GM12872 (cell line): ENCODE data around the gene NDUFB10.

Source experiments
- TF ChIP-seq, protein P1 (sequence below): IDR thresholded peaks from 3 replicates; pipeline ENCODE4 v1.5.1; 2011; ENCODE audit warnings: low read depth, mild to moderate bottlenecking, low read length, moderate library complexity; ENCODE audit not compliant: insufficient read depth

The NDUFB10 gene

DNA sequence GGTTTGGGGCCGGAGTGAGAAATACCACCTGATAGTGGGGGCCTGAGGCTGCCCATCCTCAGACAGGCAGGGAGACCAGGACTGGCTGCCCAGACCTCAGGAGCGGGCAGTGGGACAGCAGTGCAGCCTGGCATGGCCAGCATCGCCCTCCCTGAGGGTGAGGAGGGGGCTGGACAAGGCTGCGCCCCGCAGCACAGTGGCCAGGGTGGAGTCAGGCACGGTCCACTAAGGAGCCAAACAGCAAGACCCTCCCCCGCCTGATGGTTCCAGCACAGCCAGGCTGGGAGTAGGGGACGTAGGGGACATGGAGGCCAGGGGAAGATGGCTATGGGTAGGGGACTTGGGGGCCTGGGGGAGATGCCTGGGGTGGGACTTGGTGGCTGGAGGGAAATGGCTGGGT is 47.0 kb downstream of the NDUFB10 start:
- TF ChIP-seq, protein P1, sequence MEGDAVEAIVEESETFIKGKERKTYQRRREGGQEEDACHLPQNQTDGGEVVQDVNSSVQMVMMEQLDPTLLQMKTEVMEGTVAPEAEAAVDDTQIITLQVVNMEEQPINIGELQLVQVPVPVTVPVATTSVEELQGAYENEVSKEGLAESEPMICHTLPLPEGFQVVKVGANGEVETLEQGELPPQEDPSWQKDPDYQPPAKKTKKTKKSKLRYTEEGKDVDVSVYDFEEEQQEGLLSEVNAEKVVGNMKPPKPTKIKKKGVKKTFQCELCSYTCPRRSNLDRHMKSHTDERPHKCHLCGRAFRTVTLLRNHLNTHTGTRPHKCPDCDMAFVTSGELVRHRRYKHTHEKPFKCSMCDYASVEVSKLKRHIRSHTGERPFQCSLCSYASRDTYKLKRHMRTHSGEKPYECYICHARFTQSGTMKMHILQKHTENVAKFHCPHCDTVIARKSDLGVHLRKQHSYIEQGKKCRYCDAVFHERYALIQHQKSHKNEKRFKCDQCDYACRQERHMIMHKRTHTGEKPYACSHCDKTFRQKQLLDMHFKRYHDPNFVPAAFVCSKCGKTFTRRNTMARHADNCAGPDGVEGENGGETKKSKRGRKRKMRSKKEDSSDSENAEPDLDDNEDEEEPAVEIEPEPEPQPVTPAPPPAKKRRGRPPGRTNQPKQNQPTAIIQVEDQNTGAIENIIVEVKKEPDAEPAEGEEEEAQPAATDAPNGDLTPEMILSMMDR = no peak

DNA sequence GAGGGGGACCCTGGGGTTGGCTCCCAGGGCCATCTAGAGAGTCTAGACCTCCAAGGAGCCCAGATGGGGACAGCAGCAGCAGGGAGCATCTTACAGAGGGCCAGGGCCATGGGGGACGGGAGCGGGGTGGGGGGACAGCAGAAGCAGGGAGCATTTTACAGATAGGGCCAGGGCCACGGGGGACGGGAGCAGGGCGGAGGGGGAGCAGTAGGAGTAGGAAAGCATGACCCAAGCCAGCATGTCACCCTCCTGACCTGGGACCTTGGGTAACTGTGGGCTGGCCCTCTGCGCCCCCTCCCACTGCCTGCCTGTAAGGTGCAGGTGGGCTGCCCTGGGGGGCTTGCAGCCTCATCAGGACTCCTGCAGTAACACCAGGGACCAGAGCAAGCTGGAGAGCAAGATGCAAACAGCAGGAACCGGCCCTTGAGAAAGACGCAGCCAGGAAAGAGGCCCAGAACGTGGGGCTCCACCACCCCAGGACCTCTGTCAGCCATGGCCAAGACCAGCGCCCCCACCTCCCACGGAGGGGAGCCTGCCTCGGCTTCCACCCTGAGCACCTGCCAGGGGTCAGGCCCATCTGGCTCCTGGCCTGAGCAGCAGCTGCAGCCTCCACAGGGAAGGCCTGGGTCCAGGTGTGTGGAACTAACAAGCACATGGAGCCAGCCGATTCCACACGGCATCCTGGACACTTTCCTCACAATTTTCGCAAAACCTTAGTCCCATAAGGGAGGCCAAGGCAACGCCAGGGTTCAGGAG is 47.9 kb downstream of the NDUFB10 start:
- TF ChIP-seq, protein P1 = no peak

DNA sequence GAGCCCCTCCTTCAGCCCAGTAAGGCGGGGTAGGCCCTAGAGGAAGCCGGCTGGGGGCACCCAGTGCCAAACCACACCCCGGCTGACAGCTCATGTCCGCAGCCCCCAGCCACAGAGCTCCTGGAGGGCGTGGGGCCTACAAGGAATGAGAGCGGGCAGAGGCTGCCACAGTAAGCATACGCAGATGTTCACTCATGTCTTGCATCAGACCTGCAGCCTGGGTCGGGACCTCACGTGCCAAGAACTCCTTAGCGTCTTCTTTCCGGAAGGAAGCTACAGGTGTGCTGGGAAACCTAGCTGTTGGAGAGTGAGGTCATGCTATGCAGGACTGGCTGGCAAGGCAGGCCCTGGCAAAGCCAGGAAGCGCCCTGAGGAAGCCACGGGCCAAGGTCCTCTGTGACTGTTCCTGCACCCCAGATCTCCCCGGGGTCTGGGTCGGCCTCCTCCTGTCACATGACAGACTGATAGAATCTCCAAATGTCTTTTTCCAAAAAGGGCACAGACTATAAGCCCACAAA is 48.7 kb downstream of the NDUFB10 start:
- TF ChIP-seq, protein P1 = no peak

DNA sequence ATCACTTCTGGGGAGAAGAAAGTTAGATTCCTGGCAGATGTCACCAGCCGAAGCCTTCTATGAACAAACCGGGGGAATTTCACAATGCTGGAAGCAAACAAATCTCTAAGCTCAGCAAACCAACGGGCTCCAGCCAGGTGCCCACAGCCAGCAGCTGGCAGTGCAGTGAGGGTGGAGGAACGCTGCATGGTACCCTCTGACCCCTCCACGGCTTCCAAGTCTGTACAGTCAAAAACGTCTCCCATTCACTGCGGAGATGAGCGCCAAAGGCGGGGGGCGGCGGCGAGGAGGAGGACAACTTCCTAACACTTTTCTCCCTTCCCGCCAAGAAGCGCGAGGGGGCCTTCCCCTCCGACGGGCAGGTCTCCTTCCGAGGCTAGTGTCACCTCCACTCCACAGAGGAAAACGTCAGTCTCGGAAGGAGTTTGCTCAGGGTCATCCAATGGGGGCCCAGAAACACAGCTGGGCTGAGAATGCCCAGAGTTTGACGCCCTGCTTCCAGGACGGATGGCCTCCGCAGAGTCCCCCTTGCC is 49.4 kb downstream of the NDUFB10 start:
- TF ChIP-seq, protein P1 = no peak

GRCh38 chr16:2009164-2009711 is 49.9 kb downstream of the NDUFB10 start:
- TF ChIP-seq, protein P1 = no peak

DNA sequence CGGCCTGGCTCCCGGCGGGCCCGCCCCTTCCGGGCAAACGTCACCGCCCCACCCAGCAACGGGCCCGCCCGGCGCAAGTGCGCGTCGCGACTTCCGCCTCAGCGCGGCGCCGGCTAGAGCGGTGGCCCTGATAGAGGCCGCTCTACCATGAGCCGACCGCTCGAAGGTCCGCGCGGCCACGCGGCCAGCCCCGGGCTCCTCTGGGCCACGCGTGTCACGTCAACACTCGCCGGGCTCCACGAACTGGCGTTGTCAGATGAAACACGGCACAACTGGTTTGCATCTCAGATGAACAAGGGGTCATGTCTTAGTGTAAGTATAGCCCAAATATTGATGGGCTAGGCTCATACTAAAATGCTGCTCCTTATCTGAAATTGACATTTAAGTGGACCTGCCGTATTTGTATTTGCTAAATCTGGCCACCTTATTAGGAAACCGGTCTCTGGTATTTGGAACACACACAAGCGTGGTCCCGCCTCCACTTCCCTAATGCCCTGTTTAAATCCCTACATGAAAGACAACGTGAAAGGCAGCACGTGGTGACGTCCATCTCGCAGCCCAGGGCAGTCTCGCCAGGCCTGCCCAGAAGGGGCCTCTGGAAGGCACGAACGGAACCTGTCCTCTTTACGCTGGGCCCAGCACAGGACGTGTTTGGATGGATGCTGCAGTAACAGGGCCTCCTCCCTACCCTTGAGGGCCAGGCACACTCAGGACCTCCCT is 50.6 kb downstream of the NDUFB10 start, which contains the start of gene ZNF598:
Gene ZNF598, minus strand, starts transcription at position 31 of the 720 bp plus-strand sequence.
- TF ChIP-seq, protein P1 = no peak
